HFF-Myc (cell line): ENCODE measurements around the gene TTC28.
A peak's percentile ranks its signal among the peaks of the same experiment; 100 is the strongest.
"Not testable (repeated sequence)": the region's sequence is repeated elsewhere in the genome, so short reads cannot be mapped to it uniquely, and the experiment has no call there.

Source experiments
- DNase-seq: peaks from one replicate; pipeline ENCODE4 v3.0.0-alpha.2; 2011; ENCODE audit warnings: low read depth; ENCODE audit errors: extremely low read depth
- H3K4me3 ChIP-seq: replicated peaks from 2 replicates; pipeline ENCODE4 v1.5.1; 2011; ENCODE audit warnings: low read depth, mild to moderate bottlenecking, control low read depth, low read length
- CTCF ChIP-seq: IDR thresholded peaks from 2 replicates; pipeline ENCODE4 v1.5.1; 2012; ENCODE audit warnings: mild to moderate bottlenecking, low read depth, low read length, control low read depth; ENCODE audit errors: missing control alignments

Gene TTC28

GRCh38 chr22:28702891-28703290 lies 23.3 kb upstream of the TTC28 start:
- no peak for DNase-seq
- TF ChIP-seq CTCF: no peak
- H3K4me3 ChIP-seq: no peak overlapping the region

GRCh38 chr22:28693041-28693760 lies 13.6 kb upstream of the TTC28 start:
- not testable (repeated sequence) for DNase-seq, H3K4me3 ChIP-seq

GRCh38 chr22:28689796-28690195 lies 10.2 kb upstream of the TTC28 start:
- not testable (repeated sequence) for DNase-seq, H3K4me3 ChIP-seq

GRCh38 chr22:28682966-28683365 lies 3.3 kb upstream of the TTC28 start:
- not testable (repeated sequence) for H3K4me3 ChIP-seq, DNase-seq

- not testable (repeated sequence) for H3K4me3 ChIP-seq, DNase-seq
These were observed 1.3 kb upstream of the TTC28 start for GRCh38 chr22:28680813-28681490.

- not testable (repeated sequence) for DNase-seq
- peak overlapping the region; percentile 55 for H3K4me3 ChIP-seq
These were observed 646 bp downstream of the TTC28 start for GRCh38 chr22:28678778-28679610.

- DNase-seq, H3K4me3 ChIP-seq: not testable (repeated sequence)
These were observed 1.5 kb downstream of the TTC28 start for GRCh38 chr22:28678170-28678569.

GRCh38 chr22:28674121-28674563 lies 5.5 kb downstream of the TTC28 start:
- TF ChIP-seq CTCF: no peak
- H3K4me3 ChIP-seq: no peak overlapping the region
- peak; percentile 59 for DNase-seq

GRCh38 chr22:28670756-28671155 lies 8.9 kb downstream of the TTC28 start:
- DNase-seq: no peak

More at GRCh38 chr22:28670756-28671155, 8.9 kb downstream of the TTC28 start:
- TF ChIP-seq CTCF: no peak
- no peak overlapping the region for H3K4me3 ChIP-seq
